ENCODE data around the gene HES5.

DNA sequence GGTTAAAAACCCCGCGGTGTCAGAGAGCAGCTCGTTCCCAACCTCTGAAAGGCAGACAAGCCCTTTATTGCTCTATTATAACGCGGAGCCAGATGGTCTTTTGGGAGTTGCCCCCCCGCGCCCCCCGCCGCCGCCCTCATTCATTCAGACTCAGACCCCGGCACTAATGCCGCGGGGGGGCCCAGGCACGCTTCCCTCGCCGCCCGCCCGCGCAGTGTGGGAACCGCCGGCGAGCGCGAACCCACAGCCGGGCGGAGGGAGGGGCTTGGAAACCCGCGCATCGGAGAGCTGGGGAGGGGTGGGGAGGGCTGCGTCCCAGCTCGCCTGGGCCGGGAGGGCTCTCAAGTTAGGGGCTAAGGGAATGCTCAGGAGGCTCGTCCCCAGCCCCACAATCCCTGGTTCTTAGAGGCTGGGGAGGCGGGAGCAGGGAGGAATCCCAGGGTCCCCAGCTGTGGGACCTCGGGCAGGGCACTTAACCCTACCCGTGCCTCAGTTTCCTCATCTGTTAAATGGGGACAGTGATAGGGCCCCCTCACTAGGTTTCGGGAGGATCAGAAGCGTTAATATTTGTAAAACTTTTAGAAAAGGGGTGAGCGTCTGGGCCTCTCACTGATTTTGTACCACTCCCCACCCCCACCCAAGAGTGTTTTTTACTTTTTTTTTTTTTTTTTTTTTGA, 10.9 kb upstream of the HES5 start:
- TF ChIP-seq CTCF (IDR thresholded peaks at IDR 0.05) = no peak
- TF ChIP-seq EP300 (IDR thresholded peaks at IDR 0.05) = no peak
- no peak for TF ChIP-seq POLR2AphosphoS5 (IDR thresholded peaks at IDR 0.05)
- TF ChIP-seq POLR2A (IDR thresholded peaks at IDR 0.05; ENCODE audit: low read depth) = no peak
